ENCODE measurements around the gene DNM1.

The DNM1 gene

DNA sequence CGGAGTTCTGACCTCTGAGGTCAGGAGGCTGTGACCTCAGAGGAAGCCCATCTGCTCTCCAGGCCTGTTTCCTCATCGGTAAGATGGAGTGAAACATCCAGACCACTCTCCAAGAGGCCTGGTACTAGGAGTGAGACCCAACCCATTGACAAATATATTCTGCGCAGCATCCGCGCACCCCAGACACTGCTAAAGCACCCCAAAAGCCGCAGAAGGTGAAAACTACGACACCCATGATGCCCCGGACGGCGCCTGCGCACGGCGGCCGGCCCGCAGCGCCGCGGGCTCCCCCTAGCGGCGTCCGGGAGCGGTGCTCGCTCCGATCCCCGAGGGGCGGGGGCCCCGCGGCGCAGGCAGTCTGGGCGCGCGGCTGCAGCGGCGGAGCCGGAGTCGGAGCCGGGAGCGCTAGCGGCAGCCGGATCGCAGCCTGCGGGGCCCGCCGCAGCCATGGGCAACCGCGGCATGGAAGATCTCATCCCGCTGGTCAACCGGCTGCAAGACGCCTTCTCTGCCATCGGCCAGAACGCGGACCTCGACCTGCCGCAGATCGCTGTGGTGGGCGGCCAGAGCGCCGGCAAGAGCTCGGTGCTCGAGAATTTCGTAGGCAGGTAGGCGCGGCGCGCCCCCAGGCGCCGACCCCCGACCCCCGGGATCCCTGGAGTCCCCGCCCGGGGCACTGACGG lies at the start of gene DNM1:
Gene DNM1 (plus strand): TSS at position 356 of the 683 bp plus-strand sequence. CDS start 92 bp downstream, at position 448.
- peak; percentile 62 for DNase-seq

GRCh38 chr9:128153947-128154695 lies 49.1 kb upstream of the DNM1 start:
- DNase-seq: no peak

DNA sequence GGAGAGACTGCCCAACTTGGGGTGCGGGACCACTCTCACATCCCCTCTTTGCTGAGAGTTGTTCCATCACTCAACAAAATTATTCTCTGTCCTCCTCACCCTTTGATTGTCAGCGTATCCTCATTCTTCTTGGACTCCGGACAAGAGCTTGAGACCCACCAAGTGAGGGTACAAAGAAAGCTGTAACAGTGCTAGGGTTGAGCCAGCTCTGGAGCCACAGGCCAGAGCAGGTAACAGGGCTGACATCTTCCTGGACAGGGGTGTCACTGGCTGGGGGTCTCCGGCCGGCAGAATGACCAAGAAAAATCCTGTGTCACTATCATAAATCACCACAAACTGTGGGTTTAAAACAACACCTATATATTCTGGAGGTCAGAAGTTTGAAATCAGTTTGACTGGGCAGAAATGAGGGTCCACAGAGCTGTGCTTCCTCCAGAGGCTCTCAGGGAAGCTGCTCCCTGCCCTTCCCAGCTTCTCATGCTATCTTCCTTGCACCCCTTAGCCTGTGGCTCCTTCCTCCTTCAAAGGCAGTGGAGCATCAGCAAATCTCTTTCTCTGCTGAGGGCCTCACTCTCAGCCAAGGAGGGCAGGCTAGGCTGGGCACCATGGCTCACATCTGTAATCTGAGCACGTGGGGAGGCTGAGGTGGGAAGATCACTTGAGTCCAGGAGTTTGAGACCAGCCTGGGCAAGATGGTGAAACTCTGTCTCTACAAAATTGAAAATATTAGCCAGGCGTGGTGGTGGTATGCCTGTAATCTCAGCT lies 47.3 kb upstream of the DNM1 start:
- no peak for DNase-seq

DNA sequence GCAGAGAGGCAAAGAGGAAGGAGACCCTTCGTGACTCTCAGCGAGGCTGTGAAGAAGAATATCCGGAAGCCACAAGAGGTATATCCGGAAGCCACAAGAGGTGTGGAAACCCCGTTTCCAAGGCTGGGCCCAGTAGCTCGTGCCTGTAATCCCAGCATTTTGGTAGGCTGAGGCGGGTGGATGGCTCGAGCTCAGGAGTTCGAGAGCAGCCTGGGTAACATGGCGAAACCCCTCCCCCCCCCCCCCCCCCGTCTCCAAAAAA lies 43.7 kb upstream of the DNM1 start:
- DNase-seq: peak; percentile 51

DNA sequence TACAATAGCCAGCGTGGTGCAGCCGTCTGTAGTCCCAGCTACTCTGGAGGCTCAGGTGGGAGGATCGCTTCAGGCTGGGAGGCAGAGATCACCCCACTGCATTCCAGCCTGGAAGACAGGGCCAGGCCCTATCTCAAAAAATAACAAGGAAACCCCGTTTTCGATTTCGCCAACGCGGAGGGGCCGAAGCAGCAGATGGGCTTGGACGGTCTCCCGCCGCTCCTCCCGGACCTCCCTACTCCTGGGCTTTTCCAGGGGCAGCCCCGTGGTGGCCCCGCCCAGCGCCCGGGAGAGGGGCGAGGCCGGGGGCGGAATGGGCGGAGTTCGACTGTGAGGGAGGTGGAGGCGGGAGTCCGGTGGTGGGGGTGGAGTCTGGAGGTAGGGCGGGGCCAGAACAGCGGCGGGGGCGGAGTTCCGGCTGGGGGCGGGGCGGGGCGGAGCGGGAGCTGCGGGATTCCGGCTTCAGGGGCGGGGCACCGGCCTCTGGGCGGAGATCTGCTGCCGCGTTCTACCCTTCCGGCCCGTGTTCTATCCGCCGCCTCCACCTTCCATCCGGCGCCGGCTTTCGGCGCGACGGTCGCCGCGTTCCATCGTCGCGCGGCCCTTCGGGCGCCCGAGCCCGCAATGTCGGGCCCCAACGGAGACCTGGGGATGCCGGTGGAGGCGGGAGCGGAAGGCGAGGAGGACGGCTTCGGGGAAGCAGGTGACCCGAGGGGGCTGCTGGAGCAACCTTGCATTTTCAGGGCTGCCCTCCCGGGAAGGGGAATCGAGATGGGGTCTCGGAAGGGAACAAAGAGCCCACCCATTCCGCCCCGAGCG lies 43.2 kb upstream of the DNM1 start, which contains the start of gene BBLN:
Gene BBLN (plus strand): TSS at position 482 of the 819 bp plus-strand sequence. CDS start 143 bp downstream, at position 625.
- DNase-seq: peak; percentile 94

DNA sequence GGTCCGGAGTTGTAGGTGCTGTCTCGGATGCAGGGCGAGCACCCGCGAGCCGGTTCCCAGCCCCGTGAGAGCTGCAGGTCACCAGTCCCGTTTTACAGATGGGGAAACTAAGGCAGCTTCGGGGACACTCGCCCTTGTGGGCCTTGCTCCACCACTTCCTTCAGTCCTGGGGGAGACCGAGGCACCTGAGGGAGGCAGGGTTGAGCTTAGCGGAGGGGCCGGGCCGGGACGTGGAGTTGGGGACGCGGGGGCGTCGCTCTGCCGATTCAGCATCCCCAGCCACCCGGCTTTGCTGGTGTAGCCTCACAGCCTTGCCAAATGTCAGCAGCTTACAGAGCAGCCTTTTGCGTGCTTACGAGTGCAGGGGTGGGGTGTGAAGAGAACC lies 42.6 kb upstream of the DNM1 start:
- DNase-seq: peak; percentile 67

DNA sequence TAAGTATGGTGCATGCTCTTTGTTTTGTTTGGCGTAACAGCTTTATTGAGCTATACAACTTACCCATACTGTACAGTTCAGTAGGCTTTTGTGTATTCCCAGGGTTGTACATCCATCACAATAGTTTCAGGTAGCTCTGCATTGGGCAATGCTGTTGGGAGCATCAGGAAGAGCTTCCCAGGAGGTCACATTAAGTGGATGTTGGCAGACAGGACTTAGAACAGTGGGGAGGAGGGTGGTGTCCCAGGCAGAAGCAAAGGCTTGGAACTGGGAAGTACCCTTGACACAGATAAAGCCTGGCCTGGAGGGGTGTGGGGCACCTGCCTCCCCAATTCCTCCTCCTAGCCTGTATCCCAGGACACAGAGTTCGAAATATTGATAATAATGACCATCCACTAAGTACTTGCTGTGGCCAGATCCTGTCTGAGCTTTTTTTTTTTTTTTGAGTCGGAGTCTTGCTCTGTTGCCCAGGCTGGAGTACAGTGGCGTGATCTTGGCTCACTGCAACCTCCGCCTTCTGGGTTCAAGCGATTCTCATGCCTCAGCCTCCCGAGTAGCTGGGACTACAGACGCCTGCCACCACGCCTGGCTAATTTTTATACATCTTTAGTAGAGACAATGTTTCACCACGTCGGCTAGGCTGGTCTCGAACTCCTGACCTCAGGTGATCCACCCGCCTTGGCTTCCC lies 41.8 kb upstream of the DNM1 start:
- no peak for DNase-seq

- DNase-seq: no peak
Measured at GRCh38 chr9:128162215-128163026, 40.8 kb upstream of the DNM1 start.

GRCh38 chr9:128163027-128163515 lies 40.1 kb upstream of the DNM1 start:
- DNase-seq: no peak

DNA sequence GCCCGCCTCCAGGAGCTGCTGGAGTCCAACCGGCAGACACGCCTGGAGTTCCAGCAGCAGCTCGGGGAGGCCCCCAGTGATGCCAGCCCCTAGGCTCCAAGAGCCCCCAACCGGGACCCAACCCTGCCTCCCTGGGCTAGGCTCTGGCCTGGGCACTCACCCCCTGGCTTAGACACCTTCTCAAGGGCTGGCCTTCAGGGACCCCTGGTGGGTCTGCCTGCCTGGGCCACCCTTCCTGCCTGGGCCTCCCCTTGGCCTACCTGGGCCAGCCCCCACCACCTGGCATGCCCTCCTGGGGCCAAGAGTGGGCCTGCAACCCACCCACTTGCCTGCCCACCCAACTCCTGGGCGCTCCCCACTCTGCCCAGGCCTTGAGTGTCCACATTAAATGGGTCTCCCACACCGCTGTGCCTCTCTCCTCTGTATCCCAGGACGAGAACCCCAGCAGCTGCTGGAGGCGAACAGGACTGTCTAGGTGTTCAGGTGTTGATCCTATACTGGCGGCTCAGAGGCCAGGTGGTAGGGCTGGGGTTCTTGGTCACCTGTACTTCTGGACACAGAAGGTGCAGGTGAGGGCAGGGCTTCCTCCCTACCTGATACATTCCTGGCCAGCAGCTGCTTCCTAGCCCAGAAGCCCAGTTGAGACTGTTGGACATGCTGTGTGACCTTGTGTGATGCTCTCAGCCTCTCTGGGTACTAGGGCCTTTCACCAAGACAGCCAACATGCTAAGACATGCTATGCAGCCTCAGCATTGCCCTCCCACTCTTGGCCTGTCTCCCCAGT lies 39.5 kb upstream of the DNM1 start:
- no peak for DNase-seq

DNA sequence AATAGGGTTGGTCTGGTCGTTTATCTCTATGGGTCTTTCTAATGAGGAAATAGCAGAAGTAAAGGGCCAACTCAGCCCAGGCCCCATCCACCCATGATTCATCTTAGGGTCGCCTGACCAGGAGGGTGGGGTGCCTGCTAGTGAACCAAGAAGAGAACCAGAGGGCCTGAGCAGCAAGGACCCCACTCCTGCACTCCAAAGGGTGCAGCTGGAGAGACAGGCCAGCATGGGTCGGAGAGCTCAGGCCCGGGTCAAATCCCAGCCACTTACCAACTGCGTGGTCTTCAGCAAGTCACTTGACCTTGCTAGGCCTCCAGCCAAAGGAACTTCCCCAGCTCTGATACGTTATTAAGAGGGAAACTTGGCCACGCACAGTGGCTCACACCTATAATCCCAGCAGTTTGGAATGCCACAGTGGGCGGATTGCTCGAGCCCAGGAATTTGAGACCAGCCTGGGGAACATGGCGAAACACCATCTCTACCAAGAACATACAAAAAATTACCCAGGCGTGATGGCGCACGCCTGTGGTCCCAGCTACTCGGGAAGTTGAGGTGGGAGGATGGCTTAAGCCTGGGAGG lies 38.8 kb upstream of the DNM1 start:
- DNase-seq: no peak

GRCh38 chr9:128166169-128166568 lies 37.0 kb upstream of the DNM1 start:
- no peak for DNase-seq

DNA sequence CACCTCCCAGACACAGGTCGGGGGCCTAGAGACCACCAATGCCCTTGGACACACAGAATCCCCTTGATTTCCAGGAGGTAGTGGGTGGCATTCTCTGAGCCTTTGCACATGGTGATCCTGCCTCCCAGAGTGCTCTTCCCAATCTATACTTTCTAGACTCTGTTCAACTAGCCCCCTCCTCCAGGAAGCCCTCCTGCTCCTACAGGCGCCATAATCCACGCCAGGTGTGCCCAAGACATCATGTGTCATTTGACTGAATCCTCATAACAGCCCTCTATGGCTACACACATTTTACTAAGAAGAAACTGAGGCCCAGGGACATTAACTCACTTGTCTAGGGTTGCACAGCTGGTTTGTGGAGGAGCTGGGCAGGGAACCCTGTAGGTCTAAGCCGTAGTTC lies 36.0 kb upstream of the DNM1 start:
- DNase-seq: no peak

- no peak for DNase-seq
Measured at GRCh38 chr9:128168731-128169308, 34.4 kb upstream of the DNM1 start.

DNA sequence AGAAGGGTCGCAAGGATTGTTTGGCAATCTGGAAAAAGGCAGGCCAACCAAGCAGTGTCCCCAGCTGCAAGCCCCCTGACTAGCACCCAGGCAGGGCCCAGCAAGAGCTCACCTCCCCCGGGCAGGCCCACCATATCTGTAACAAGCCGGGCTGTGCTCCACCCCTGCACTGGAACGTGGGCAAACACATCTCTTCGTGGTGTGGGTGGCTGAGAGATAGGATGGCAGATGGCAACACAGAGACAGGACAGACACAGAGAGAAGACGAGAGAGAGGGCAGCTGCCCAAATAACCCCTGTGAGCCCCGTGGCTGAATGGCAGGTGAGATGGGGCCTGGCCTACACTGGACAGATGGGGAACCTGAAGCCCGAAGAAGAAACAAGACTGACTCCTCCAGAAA lies 33.7 kb upstream of the DNM1 start:
- no peak for DNase-seq

GRCh38 chr9:128169925-128170324 lies 33.3 kb upstream of the DNM1 start:
- DNase-seq: no peak

DNA sequence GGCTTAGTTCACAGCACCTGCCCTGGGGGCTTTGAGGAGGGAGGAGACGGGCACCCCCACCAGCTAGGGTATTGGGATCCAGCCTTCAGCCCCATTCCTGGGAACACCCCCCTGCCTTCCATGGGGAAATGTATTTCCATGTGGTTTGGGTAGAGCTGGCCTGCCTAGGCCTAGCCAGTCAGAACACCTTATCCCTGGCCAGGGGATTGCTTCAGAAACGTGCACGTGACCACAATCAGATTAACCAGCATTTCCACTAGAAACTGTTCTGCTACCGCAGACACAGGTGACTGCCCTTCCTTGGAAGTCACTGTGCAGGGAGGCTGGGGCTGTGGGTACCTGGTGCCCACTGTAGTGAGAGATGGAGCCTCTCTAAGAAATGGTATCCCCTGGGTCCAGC lies 29.1 kb upstream of the DNM1 start:
- DNase-seq: no peak

GRCh38 chr9:128175102-128175563 lies 28.0 kb upstream of the DNM1 start:
- DNase-seq: no peak

DNA sequence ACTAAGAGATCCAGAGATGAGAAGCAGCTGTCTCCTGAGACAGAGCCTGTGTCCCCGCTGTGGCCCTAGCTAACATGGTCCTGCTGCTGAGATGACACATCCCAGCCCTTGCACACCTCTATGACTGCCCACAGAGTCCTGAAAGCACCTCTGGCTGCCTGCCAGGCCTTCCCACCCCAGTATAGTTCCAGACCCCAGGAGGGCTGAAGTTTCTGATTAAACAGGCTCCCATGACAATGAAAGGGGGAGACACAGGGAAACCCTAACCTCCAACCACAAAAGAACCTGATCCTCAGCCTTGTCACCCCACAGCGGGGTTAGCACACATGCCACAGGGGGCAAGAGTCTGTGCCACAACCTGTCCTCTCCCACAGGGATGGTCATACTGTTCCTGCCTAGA lies 27.5 kb upstream of the DNM1 start:
- no peak for DNase-seq

Measured in stimulated activated CD4-positive, alpha-beta T cell treated with anti-CD3 and anti-CD28 coated beads, Interleukin-4, amount 100 ng/mL, for 24 hours (primary cell).